Naive thymus-derived CD4-positive, alpha-beta T cell (primary cell): Measurements from ENCODE around the gene MUC15. TPM values are rescaled to one million over a fixed set of nuclear protein-coding genes. Genes with fewer than 3 reads are reported as not detected.

Source experiments
- ATAC-seq: fragments of 150-1000 bp; cut with Tn5 transposase; 2 replicates; pipeline ENCODE4 v1.10.0; 2021; ENCODE audit warnings: mild to moderate bottlenecking, moderate library complexity
- CTCF ChIA-PET: fragments of 350-600 bp; sonication (Branson Sonifier 250); formaldehyde crosslinking; loops from one replicate; lab custom pipeline; 2021; ENCODE audit warnings: antibody characterized with exemption; lab: Charles Lee
- POLR2A ChIA-PET: fragments of 350-600 bp; sonication (Branson Sonifier 250); formaldehyde crosslinking; loops from one replicate; lab custom pipeline; 2021; ENCODE audit warnings: antibody characterized with exemption, inconsistent platforms; lab: Charles Lee
- DNase-seq, 9 donors: peaks; one replicate each; pipeline versions ENCODE4 v3.0.0 to v3.0.0-alpha.2; 2020 to 2022; ENCODE audit warnings: mixed read lengths in 1 of 9
- H3K27ac ChIP-seq: one replicate; pipeline ENCODE4 v1.7.0; 2013; ENCODE audit warnings: mild to moderate bottlenecking, low read depth, low read length, moderate library complexity
- H3K27me3 ChIP-seq, 2 donors: one replicate each; pipeline ENCODE4 v1.7.0; 2013; ENCODE audit warnings: low read length in 2 of 2, mild to moderate bottlenecking in 2 of 2, moderate library complexity in 2 of 2; ENCODE audit not compliant: control insufficient read depth in 2 of 2, insufficient read depth in 2 of 2
- H3K36me3 ChIP-seq, 3 experiments: 1 replicate in 2 of 3; 2 replicates in 1 of 3; pipeline ENCODE4 v1.7.0; 2013; ENCODE audit warnings: low read length in 3 of 3, mild to moderate bottlenecking in 3 of 3, moderate library complexity in 1 of 3; ENCODE audit not compliant: insufficient read depth in 3 of 3, control insufficient read depth in 2 of 3
- H3K4me1 ChIP-seq, 2 donors: one replicate each; pipeline ENCODE4 v1.7.0; 2013; ENCODE audit warnings: low read length in 2 of 2, mild to moderate bottlenecking in 2 of 2, moderate library complexity in 1 of 2; ENCODE audit not compliant: control insufficient read depth in 2 of 2, insufficient read depth in 2 of 2
- H3K4me3 ChIP-seq: 2 replicates; pipeline ENCODE4 v1.7.0; 2013; ENCODE audit warnings: mild to moderate bottlenecking, low read length
- H3K9me3 ChIP-seq, 3 experiments: 1 replicate in 2 of 3; 2 replicates in 1 of 3; pipeline ENCODE4 v1.7.0; 2013; ENCODE audit warnings: low read length in 3 of 3; ENCODE audit not compliant: control insufficient read depth in 2 of 3
- H3K27ac Mint-ChIP-seq, 9 donors: one replicate each; pipeline ENCODE4 v1.8.0; 2020 to 2022; ENCODE audit warnings: mixed read lengths in 9 of 9, mild to moderate bottlenecking in 8 of 9, moderate library complexity in 5 of 9, inconsistent platforms in 2 of 9
- H3K27me3 Mint-ChIP-seq, 5 donors: one replicate each; pipeline ENCODE4 v1.8.0; 2021 to 2022; ENCODE audit warnings: mixed read lengths in 5 of 5, mild to moderate bottlenecking in 1 of 5
- H3K36me3 Mint-ChIP-seq, 5 donors: one replicate each; pipeline ENCODE4 v1.8.0; 2020 to 2022; ENCODE audit warnings: mixed read lengths in 5 of 5, mild to moderate bottlenecking in 3 of 5, inconsistent platforms in 1 of 5
- H3K4me1 Mint-ChIP-seq, 7 donors: one replicate each; pipeline ENCODE4 v1.8.0; 2020 to 2022; ENCODE audit warnings: mixed read lengths in 7 of 7, mild to moderate bottlenecking in 3 of 7, inconsistent platforms in 1 of 7
- H3K4me3 Mint-ChIP-seq, 10 donors: one replicate each; pipeline ENCODE4 v1.8.0; 2020 to 2022; ENCODE audit warnings: mild to moderate bottlenecking in 10 of 10, mixed read lengths in 10 of 10, moderate library complexity in 6 of 10, inconsistent platforms in 2 of 10
- H3K9me3 Mint-ChIP-seq, 11 donors: one replicate each; pipeline ENCODE4 v1.8.0; 2020 to 2022; ENCODE audit warnings: mixed read lengths in 11 of 11, mild to moderate bottlenecking in 4 of 11, inconsistent platforms in 1 of 11, moderate library complexity in 1 of 11
- intact Hi-C, 2 donors: fragments of 100-400 bp; cut with micrococcal nuclease; formaldehyde crosslinking; loops; one replicate each; pipeline ENCODE4 v1.15.1; 2023
- polyA plus RNA-seq, 2 donors: library from polyadenylated mRNA; unstranded; fragments of 300-500 nt; fragmentation: Illumina TruSeq; gene quantifications; one replicate each; pipeline ENCODE4 v1.2.3, GENCODE V29; 2021
- total RNA-seq, 6 experiments: library from RNA in 5 of 6; stranded (reverse) in 5 of 6; gene quantifications; 1 replicate in 5 of 6; 2 replicates in 1 of 6; pipeline ENCODE4 v1.2.3 and lab custom pipeline; 2021 to 2026

Gene MUC15
- total and polyA plus RNA-seq, 7 experiments from 2014 or later: not detected

DNA sequence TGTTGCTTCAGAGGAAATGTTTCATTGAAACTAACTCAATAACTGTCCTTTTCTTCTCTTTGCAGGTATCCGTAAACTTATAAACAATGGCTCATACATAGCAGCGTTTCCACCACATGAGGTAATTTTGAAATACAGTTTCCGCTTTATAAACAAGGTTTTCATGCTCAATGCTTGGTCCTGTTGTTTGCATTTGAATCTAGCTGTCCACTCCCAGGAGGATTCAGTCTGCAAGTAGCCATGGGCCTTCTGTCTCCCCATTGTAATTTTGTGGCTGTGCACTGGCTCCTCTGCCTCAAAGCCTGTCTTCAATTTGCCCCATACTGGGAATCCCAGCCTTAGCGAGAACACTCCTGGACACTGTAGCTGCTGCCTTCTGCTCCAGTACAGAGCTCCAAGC lies 34.7 kb downstream of the MUC15 start:
- Mint-ChIP-seq H3K36me3 (no peaks in the 10 kb centered on the region), H3K27ac (no peak overlapping the region), H3K4me1 (no peaks in the 10 kb centered on the region), H3K4me3 (no peak overlapping the region), H3K27me3 (no peaks in the 10 kb centered on the region), H3K9me3 (peaks cover 0 to 23% (median 7%) of the 10 kb centered on the region in 11 donors)
- ChIA-PET CTCF (no interaction called here), POLR2A (no interaction called here)
- Histone ChIP-seq H3K9me3 (no peaks in the 10 kb centered on the region), H3K4me3 (no peak overlapping the region), H3K27me3 (no peaks in the 10 kb centered on the region), H3K36me3 (no peaks in the 10 kb centered on the region), H3K27ac (no peak overlapping the region), H3K4me1 (no peaks in the 10 kb centered on the region)
- intact Hi-C loops: no loop called here
- ATAC-seq: no peak
- no peak for DNase-seq

DNA sequence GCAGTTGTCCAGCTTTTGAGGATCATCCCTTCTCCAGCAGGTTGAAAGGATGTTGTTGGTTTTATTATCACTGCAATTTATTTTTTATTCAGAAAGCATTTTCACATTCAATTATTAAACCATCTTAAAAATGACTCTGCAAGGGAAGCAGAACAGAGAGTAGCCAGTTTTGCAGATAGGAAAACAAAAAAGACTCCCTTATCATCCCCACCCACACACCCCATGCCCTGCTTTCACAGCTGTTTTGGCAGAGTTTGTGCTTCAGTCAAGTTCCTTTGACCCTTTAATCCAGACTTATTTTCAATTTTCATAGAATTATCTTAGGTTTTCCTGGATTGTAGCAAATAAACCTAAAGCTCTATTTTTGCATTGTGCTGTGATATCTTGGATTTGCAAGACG lies 44.4 kb downstream of the MUC15 start:
- intact Hi-C loops: no loop called here
- H3K4me3 Mint-ChIP-seq: no peak overlapping the region
- Histone ChIP-seq H3K4me3 (no peak overlapping the region), H3K27ac (no peak overlapping the region), H3K27me3 (no peaks in the 10 kb centered on the region), H3K9me3 (no peaks in the 10 kb centered on the region), H3K36me3 (no peaks in the 10 kb centered on the region), H3K4me1 (no peaks in the 10 kb centered on the region)
- peaks cover 0 to 9% (median 2%) of the 10 kb centered on the region in 11 donors for H3K9me3 Mint-ChIP-seq
- CTCF ChIA-PET: no interaction called here
- H3K36me3 Mint-ChIP-seq: no peaks in the 10 kb centered on the region
- H3K4me1 Mint-ChIP-seq: no peaks in the 10 kb centered on the region
- POLR2A ChIA-PET: no interaction called here
- DNase-seq: no peak
- no peak overlapping the region for H3K27ac Mint-ChIP-seq
- no peak for ATAC-seq
- no peaks in the 10 kb centered on the region for H3K27me3 Mint-ChIP-seq

DNA sequence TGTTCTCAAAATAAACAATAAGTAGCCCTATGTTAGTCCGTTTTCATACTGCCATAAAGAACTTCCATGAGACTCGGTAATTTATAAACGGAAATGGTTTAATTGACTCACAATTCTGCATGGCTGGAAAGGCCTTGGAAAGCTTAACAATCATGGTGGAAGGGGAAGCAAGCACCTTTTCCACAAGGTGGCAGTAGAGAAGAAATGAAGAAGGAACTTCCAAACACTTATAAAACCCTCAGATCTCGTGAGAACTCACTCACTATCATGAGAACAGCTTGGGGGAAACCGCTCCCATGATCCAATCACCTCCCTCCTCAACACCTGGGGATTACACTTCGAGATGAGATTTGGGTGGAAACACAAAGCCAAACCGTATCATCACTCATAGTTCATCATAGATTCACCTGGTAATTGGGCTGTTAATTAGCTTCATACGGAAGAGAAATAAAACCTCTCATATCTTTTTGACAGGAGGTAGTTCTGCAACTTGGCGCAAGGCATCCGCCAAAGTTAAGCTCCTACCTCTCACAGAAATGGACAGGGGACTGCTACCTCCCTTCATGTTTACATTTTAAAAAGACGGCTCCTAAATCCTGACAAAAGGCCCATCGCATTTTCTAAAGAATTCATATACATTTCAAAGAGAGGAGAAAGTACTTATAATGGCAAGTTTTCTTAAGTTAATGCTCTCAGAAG lies 49.0 kb downstream of the MUC15 start:
- POLR2A ChIA-PET: no interaction called here
- no peaks in the 10 kb centered on the region for H3K36me3 Mint-ChIP-seq
- no peak overlapping the region for H3K4me3 Mint-ChIP-seq

DNA sequence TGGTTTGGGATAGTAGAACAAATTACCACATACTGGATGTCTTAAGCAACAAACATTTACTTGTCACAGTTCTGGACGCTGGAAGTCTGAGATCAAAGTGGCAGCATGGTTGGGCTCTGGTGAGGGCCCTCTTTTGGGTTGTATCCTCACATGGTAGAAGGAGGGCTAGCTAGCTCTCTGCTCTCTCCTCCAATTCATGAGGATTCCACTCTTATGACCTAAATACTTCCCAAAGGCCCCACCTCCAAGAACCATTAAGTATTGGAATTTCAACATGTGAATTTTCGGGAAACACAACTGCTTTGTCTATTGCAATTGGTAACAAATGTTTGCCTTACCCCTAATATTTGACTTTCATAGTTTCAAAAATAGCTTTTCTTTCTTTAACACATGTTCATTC lies 52.6 kb downstream of the MUC15 start:
- CTCF ChIA-PET: no interaction called here
- Histone ChIP-seq H3K9me3 (no peaks in the 10 kb centered on the region), H3K27me3 (no peaks in the 10 kb centered on the region), H3K4me1 (no peaks in the 10 kb centered on the region), H3K4me3 (no peak overlapping the region), H3K27ac (no peak overlapping the region), H3K36me3 (no peaks in the 10 kb centered on the region)
- intact Hi-C loops: no loop called here
- H3K36me3 Mint-ChIP-seq: no peaks in the 10 kb centered on the region
- ATAC-seq (no peak), DNase-seq (no peak)
- POLR2A ChIA-PET: no interaction called here
- H3K4me3 Mint-ChIP-seq: no peak overlapping the region
- no peak overlapping the region for H3K27ac Mint-ChIP-seq
- H3K9me3 Mint-ChIP-seq: peaks cover 0 to 12% (median 3%) of the 10 kb centered on the region in 11 donors
- H3K27me3 Mint-ChIP-seq: no peaks in the 10 kb centered on the region
- no peaks in the 10 kb centered on the region for H3K4me1 Mint-ChIP-seq

More for the DNA sequence above, 49.0 kb downstream of the MUC15 start:
- no peaks in the 10 kb centered on the region for H3K9me3 ChIP-seq
- CTCF ChIA-PET: no interaction called here
- no peak overlapping the region for H3K27ac Mint-ChIP-seq
- H3K36me3 ChIP-seq: no peaks in the 10 kb centered on the region
- ATAC-seq: no peak
- DNase-seq: no peak
- H3K27me3 ChIP-seq: no peaks in the 10 kb centered on the region
- H3K4me3 ChIP-seq: no peak overlapping the region
- H3K9me3 Mint-ChIP-seq: peaks cover 0 to 12% (median 3%) of the 10 kb centered on the region in 11 donors
- intact Hi-C loops: loop anchor here in 1 of 2 donors (5.0 kb wide), 1 partner anchor 964 kb away; no protein-coding TSS in a partner anchor
- no peaks in the 10 kb centered on the region for H3K4me1 Mint-ChIP-seq
- H3K4me1 ChIP-seq: no peaks in the 10 kb centered on the region
- H3K27ac ChIP-seq: no peak overlapping the region
- H3K27me3 Mint-ChIP-seq: no peaks in the 10 kb centered on the region

- Mint-ChIP-seq H3K27me3 (no peaks in the 10 kb centered on the region), H3K4me3 (no peak overlapping the region), H3K9me3 (peaks cover 0 to 11% (median 2%) of the 10 kb centered on the region in 11 donors), H3K4me1 (no peaks in the 10 kb centered on the region), H3K27ac (no peak overlapping the region), H3K36me3 (no peaks in the 10 kb centered on the region)
- DNase-seq (no peak), ATAC-seq (no peak)
- Histone ChIP-seq H3K4me3 (no peak overlapping the region), H3K9me3 (no peaks in the 10 kb centered on the region), H3K27ac (no peak overlapping the region), H3K27me3 (no peaks in the 10 kb centered on the region), H3K36me3 (no peaks in the 10 kb centered on the region), H3K4me1 (no peaks in the 10 kb centered on the region)
- ChIA-PET POLR2A (no interaction called here), CTCF (no interaction called here)
- intact Hi-C loops: no loop called here
Observed at GRCh38 chr11:26512196-26512595, 59.9 kb downstream of the MUC15 start.

GRCh38 chr11:26510756-26511155 lies 61.3 kb downstream of the MUC15 start:
- Histone ChIP-seq H3K27me3 (no peaks in the 10 kb centered on the region), H3K9me3 (no peaks in the 10 kb centered on the region), H3K27ac (no peak overlapping the region), H3K36me3 (no peaks in the 10 kb centered on the region), H3K4me3 (no peak overlapping the region), H3K4me1 (no peaks in the 10 kb centered on the region)
- H3K27ac Mint-ChIP-seq: no peak overlapping the region
- POLR2A ChIA-PET: no interaction called here
- H3K4me1 Mint-ChIP-seq: no peaks in the 10 kb centered on the region
- no peak for ATAC-seq
- no peak for DNase-seq
- CTCF ChIA-PET: no interaction called here
- H3K9me3 Mint-ChIP-seq: peaks cover 0 to 11% (median 2%) of the 10 kb centered on the region in 11 donors
- intact Hi-C loops: no loop called here
- H3K36me3 Mint-ChIP-seq: no peaks in the 10 kb centered on the region
- no peak overlapping the region for H3K4me3 Mint-ChIP-seq
- H3K27me3 Mint-ChIP-seq: no peaks in the 10 kb centered on the region

GRCh38 chr11:26510164-26510563 lies 61.9 kb downstream of the MUC15 start:
- Mint-ChIP-seq H3K27ac (no peak overlapping the region), H3K36me3 (no peaks in the 10 kb centered on the region), H3K4me1 (no peaks in the 10 kb centered on the region), H3K9me3 (peaks cover 0 to 15% (median 4%) of the 10 kb centered on the region in 11 donors), H3K27me3 (no peaks in the 10 kb centered on the region), H3K4me3 (no peak overlapping the region)
- no peak for DNase-seq
- POLR2A ChIA-PET: no interaction called here
- no peaks in the 10 kb centered on the region for H3K4me1 ChIP-seq
- no peaks in the 10 kb centered on the region for H3K36me3 ChIP-seq
- intact Hi-C loops: no loop called here
- H3K27me3 ChIP-seq: no peaks in the 10 kb centered on the region
- H3K4me3 ChIP-seq: no peak overlapping the region
- H3K9me3 ChIP-seq: no peaks in the 10 kb centered on the region
- ATAC-seq: no peak
- CTCF ChIA-PET: no interaction called here
- no peak overlapping the region for H3K27ac ChIP-seq
